ENCODE measurements around the gene TARBP1. TPM values are rescaled to one million over a fixed set of nuclear protein-coding genes. Genes with fewer than 3 reads are reported as not detected.
"Not testable (repeated sequence)": the region's sequence is repeated elsewhere in the genome, so short reads cannot be mapped to it uniquely, and the experiment has no call there.

TARBP1 gene
- total and polyA plus RNA-seq, 7 donors = 5.5 to 22.1 (median 10.0) TPM

GRCh38 chr1:234518876-234519275 is 39.9 kb upstream of the TARBP1 start:
- TF ChIP-seq POLR2A (IDR thresholded peaks at IDR 0.05) (no peak), CTCF (IDR thresholded peaks at IDR 0.05) (no peak), POLR2AphosphoS5 (IDR thresholded peaks at IDR 0.05) (no peak), EP300 (IDR thresholded peaks at IDR 0.05) (no peak)
- Histone ChIP-seq H3K9me3 (no peaks in the 10 kb centered on the region), H3K27me3 (no peaks in the 10 kb centered on the region), H3K27ac (peak overlapping the region; percentile 2 to 93 (median 38)), H3K4me1 (peaks cover 0 to 32% (median 26%) of the 10 kb centered on the region in 4 donors), H3K4me3 (no peak overlapping the region), H3K36me3 (no peaks in the 10 kb centered on the region)
- DNase-seq = peak; percentile 59
- intact Hi-C loops (cut with DNase I) = no loop called here
- 91 to 94% methylated on average over 10 of the region's 10 CpGs for WGBS, 2 donors

- H3K36me3 ChIP-seq; H3K9me3 ChIP-seq; H3K27me3 ChIP-seq; H3K4me3 ChIP-seq; intact Hi-C loops (cut with DNase I): not testable (repeated sequence)
- Histone ChIP-seq H3K27ac (peak overlapping the region in 3 of 4 donors; percentile 20 to 93 (median 56)), H3K4me1 (peaks cover 0 to 28% (median 20%) of the 10 kb centered on the region in 4 donors)
- DNase-seq = peak; percentile 57
- 75 to 88% methylated on average over 10 of the region's 10 CpGs for WGBS, 2 donors
These were observed 39.1 kb upstream of the TARBP1 start for GRCh38 chr1:234518086-234518485.

GRCh38 chr1:234517110-234517802 is 38.3 kb upstream of the TARBP1 start:
- 70 to 79% methylated on average over 9 of the region's 9 CpGs for WGBS, 2 donors
- H3K27ac ChIP-seq = peak overlapping the region in 3 of 4 donors; percentile 20 to 93 (median 56)
- H3K36me3 ChIP-seq = no peaks in the 10 kb centered on the region
- H3K27me3 ChIP-seq = no peaks in the 10 kb centered on the region
- H3K4me3 ChIP-seq = no peak overlapping the region
- H3K4me1 ChIP-seq = peaks cover 0 to 20% (median 12%) of the 10 kb centered on the region in 4 donors
- no peak for TF ChIP-seq CTCF (IDR thresholded peaks at IDR 0.05)
- TF ChIP-seq POLR2AphosphoS5 (IDR thresholded peaks at IDR 0.05) = no peak
- TF ChIP-seq POLR2A (IDR thresholded peaks at IDR 0.05) = no peak
- no peak for TF ChIP-seq EP300 (IDR thresholded peaks at IDR 0.05)
- intact Hi-C loops (cut with DNase I) = no loop called here
- no peaks in the 10 kb centered on the region for H3K9me3 ChIP-seq
- peak; percentile 7 for DNase-seq

- H3K27me3 ChIP-seq = no peaks in the 10 kb centered on the region
- no peak overlapping the region for H3K4me3 ChIP-seq
- no peaks in the 10 kb centered on the region for H3K9me3 ChIP-seq
- TF ChIP-seq CTCF (IDR thresholded peaks at IDR 0.05) (no peak), POLR2AphosphoS5 (IDR thresholded peaks at IDR 0.05) (peak in 1 of 4 donors; percentile 17), POLR2A (IDR thresholded peaks at IDR 0.05) (no peak), EP300 (IDR thresholded peaks at IDR 0.05) (no peak)
- peaks cover 0 to 19% (median 12%) of the 10 kb centered on the region in 4 donors for H3K4me1 ChIP-seq
- 60 to 63% methylated on average over 3 of the region's 3 CpGs for WGBS, 2 donors
- DNase-seq = no peak
- no peaks in the 10 kb centered on the region for H3K36me3 ChIP-seq
- intact Hi-C loops (cut with DNase I) = no loop called here
- peak overlapping the region; percentile 60 to 93 (median 66) for H3K27ac ChIP-seq
These were observed 36.9 kb upstream of the TARBP1 start for GRCh38 chr1:234515821-234516241.

- Histone ChIP-seq H3K9me3 (no peaks in the 10 kb centered on the region), H3K4me3 (no peak overlapping the region), H3K36me3 (no peaks in the 10 kb centered on the region), H3K4me1 (peaks cover 0 to 19% (median 12%) of the 10 kb centered on the region in 4 donors), H3K27ac (peak overlapping the region; percentile 60 to 93 (median 66)), H3K27me3 (no peaks in the 10 kb centered on the region)
- 80 to 82% methylated on average over 2 of the region's 2 CpGs for WGBS, 2 donors
- intact Hi-C loops (cut with DNase I) = no loop called here
- TF ChIP-seq POLR2A (IDR thresholded peaks at IDR 0.05) (no peak), EP300 (IDR thresholded peaks at IDR 0.05) (no peak)
- no peak for DNase-seq
These were observed 36.4 kb upstream of the TARBP1 start for GRCh38 chr1:234515411-234515810.
